H54 (cell line): ENCODE results near the gene TPGS2.
"Not testable (repeated sequence)": the region's sequence is repeated elsewhere in the genome, so short reads cannot be mapped to it uniquely, and the experiment has no call there.

ENCODE experiments used
- DNase-seq: peaks from one replicate; pipeline ENCODE4 v3.0.0; 2011; ENCODE audit warnings: low spot score, mixed read lengths; ENCODE audit not compliant: insufficient read length
- FAIRE-seq: peaks from 3 replicates; lab custom pipeline; 2011; peaks lifted over from hg19 to GRCh38; lab: Jason Lieb, UNC
- POLR2A ChIP-seq: IDR thresholded peaks from 2 replicates; pipeline ENCODE4 v1.6.1; 2011; ENCODE audit warnings: low read depth, mild to moderate bottlenecking, low read length

Gene TPGS2

DNA sequence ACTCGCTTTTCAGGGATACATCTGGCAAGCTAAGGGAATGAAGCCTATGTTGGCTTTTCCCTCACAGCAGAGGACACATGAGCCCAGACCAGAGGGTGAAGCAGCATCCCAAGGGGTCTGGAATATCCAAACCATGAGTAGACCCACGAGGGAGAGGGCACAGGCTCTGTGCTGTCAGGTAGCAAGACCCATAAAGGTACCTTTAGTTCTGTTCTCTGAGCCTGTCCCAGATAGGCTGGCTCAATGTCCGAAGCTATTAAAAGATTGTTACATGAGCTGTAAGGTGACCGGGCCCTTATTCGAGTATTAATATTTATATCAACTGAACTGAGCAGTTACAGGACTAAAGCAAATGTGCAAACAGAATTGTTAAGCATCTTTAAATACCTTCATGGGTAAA lies 52.2 kb downstream of the TPGS2 start:
- no peak for FAIRE-seq
- DNase-seq = no peak
- no peak for TF ChIP-seq POLR2A

DNA sequence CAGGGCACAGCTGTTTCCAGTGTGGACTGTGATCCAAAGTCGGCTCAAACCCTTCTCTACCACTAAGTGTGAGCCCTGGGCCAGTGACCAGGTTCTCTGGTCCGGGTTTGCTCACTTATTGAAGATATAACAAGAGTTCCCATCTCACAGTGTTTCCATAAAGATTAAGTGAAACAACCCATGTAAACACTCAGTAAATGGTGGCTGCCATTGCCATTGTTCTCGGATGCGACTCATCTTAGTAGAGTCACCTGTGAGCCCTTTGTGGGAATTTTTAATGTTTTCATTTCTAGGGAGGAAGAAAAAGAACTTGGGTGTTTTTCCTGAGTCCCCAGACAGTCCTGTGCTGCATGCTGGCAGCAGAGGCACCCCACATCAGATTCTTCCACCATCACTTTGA lies 53.4 kb downstream of the TPGS2 start:
- FAIRE-seq (no peak), DNase-seq (no peak)
- TF ChIP-seq POLR2A = no peak

DNA sequence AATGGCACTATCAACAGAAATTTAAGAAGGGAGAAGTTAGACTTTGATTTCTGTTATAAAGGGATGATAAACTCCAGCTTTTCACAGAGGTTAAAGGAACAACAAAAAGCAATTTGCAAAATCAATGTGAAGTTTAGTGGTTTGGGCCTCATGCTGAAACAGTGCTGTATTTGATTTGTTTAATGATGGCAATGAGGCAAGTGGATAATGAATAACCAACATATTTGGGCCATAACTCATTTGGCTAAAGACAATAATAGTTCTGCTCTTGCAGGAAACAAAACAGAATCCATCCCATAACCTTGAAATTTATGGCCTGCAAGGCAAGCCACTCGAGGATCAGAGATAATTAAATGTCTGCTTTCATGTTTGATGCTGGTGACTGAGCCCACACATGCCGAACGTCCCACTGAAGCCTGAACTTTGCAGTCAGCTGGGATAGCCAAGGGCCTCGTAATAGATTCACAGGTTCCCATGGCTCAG lies 56.5 kb downstream of the TPGS2 start:
- DNase-seq (no peak), FAIRE-seq (no peak)
- TF ChIP-seq POLR2A = no peak

DNA sequence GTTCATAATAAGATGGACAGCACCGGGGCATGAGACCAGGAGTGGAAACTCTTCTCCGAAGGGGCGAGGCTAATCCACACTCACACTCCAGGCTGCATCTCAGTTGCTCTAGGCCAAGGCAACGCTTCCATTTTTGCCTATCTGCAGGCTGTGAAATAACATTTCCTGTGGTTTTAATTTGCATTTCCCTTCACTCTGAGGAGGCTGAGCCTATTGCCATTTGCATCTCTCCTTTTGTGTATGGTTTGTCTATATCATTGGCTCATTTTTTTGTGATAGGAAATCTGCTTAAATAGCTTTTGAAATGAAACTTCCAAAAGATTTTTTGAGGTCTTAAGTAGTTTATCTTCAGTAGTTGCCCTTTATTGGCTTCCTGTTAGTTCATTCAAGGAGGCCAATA lies 57.6 kb downstream of the TPGS2 start:
- no peak for FAIRE-seq
- DNase-seq = no peak
- TF ChIP-seq POLR2A = no peak

DNA sequence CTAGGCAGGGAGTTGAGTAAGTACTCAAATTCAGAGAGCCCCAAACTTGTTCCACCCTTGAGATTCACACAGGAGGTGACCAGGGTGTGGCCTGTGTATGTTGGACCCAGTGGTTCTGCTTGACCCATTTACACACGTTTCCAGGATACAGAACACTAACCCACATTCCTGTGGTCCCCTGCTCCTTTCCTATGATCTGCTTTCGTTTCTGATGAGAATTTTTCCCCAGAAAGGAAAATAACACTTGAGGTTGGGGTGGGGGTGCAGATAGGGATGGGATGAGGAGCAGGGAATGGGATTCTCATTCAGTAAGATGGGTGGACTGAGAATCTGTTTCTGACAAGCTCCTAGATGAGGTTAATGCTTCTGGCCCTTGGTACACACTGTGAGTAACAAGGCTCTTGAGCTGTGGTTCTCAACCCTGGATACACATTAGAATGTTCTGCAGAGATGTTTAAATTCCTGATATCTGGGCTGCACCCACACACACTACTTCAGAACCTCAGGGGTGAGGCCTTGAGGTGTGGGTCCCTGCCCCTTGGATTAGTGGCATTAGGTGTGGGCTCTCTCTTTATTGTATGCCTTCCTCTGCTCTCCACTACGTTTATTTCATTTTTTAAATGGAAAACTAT lies 58.4 kb downstream of the TPGS2 start:
- no peak for DNase-seq
- FAIRE-seq = no peak
- no peak for TF ChIP-seq POLR2A

DNA sequence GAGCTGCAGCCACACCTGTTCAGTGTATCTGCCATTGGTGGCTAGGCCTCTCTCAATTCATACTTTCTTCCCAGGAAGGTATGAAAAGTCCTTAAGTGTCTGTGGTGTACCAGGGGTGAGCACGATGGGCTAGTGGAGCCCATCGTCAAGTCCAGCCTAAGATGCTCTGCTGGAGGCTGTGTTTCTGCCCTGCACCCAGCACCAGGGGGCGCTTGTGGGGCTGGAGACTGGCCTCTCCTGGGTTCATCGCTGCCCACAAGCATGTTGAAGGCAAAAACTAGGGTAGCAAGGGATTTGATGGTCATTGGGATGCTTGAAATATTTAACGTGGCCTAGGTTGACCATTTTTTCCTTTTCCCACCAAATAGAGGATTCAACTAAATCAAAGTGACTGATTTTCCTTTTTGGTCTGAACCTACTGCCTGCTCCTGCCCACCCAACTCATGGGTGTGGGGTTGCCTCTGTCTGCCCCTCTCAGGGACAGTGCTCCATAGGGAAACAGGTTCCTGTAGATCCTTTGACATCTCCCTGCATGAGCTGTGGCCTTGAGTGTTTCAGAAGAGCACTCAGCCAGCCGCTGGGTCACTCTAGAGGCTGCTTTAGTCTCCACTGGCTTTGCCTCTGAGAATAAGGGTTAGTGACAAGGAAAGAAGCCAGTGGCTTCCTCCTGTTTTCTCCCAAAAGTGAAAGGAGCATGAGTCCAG lies 59.0 kb downstream of the TPGS2 start:
- TF ChIP-seq POLR2A = no peak
- DNase-seq = no peak
- no peak for FAIRE-seq

DNA sequence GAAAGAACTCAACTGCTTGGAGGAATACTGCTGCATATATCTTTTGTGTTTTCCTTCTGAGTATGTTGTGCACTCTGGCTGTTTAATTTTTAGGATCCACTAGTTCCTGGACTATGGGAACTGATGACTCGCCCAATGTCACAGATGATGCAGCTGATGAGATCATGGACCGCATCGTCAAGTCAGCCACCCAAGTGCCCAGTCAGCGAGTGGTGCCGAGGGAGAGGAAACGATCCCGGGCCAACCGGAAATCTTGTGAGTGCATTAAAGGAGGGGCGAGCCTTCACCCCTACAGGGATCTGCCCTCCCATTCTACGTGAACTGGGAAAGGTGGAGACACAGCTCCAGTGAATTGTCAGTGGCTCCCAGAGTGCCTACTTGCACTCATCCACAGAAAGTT lies 59.6 kb downstream of the TPGS2 start:
- DNase-seq = no peak
- FAIRE-seq = no peak
- TF ChIP-seq POLR2A = no peak

DNA sequence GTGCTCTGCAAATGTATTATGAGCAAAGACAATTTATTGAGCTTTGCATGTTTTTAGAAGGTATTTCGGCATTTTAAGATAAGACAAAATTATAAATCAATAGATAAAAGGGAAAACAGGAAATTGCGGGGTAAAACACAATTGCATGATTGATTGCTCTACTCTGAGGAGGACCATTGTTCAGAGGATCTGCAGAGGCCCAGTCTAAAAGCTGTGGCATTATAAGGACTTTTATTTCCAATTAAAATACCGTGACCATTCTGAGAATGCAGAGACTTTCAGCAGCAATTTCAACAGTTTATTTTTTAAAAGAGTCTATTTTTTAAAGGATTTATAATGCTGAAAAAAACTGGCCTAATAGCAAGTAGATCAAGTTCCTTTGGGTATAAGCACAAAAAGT lies 62.0 kb downstream of the TPGS2 start:
- no peak for DNase-seq
- TF ChIP-seq POLR2A = no peak
- FAIRE-seq = no peak

DNA sequence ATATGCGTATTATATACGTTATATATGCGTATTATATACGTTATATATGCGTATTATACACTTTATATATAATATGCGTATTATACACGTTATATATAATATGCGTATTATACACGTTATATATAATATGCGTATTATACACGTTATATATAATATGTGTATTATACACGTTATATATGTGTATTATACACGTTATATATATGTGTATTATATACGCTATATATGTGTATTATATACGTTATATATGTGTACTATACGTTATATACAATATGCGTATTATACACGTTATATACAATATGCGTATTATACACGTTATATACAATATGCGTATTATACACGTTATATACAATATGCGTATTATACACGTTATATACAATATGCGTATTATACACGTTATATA lies 65.8 kb downstream of the TPGS2 start:
- not testable (repeated sequence) for FAIRE-seq, DNase-seq

DNA sequence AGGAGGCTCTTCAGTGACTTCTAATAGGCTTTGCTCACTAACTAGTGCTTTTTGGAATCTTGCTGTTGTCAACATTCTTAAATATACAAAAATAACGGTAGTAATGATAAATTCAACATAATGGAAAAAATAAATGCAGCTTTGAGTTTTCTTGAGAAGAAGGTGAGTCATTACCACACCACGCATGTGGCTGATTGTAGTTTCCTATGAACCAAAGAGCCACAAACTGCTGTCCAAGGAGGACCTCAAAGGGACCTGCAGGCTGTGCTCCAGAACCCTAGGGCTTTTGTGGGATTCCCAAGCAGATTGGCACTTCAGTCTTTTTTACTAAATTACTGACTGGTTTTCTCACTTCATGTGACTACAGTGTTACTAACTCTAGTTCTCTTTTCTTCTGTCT lies 66.7 kb downstream of the TPGS2 start:
- TF ChIP-seq POLR2A = no peak
- FAIRE-seq = no peak
- DNase-seq = no peak

DNA sequence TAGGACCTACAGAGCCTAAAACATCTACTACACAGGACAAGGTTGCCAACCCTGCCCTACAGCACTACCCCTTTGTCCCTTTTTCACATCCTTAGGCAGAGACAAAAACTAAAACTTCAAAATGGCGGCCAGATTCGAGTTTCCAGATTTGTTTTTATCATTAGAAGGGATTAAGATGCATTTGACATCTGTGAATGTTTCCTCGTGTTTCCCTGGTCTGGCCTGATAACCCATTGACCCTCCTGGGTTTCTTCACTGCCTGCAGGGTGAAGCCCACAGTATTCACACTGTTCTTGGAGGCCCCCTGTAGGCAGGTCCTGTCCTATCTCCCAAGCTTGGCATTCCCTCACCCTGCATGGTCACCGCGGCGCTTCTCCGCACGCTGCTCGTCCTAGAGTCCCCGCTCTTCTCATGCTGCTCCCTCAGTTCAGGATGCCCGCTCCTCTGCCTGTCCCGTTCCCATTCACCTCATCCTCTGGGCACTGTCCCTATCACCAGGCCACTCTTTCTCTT lies 67.6 kb downstream of the TPGS2 start:
- DNase-seq (no peak), FAIRE-seq (no peak)
- TF ChIP-seq POLR2A = no peak

DNA sequence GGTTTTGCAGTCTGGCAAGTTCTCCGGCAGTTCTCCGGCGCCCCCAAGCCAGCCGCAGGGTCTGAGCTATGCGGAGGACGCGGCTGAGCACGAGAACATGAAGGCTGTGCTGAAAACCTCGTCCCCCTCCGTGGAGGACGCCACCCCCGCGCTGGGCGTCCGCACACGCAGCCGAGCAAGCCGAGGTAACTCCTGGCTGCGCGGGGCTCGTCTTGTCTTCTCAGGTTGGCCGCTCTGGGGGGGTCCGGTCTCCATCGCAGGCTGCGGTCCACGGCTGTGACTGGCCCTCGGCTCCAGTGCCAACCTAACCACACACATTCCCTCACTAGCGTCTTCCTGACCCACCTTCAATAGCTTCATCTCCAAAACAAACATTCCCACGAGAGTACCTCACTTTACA lies 68.2 kb downstream of the TPGS2 start:
- no peak for TF ChIP-seq POLR2A
- FAIRE-seq (no peak), DNase-seq (no peak)

DNA sequence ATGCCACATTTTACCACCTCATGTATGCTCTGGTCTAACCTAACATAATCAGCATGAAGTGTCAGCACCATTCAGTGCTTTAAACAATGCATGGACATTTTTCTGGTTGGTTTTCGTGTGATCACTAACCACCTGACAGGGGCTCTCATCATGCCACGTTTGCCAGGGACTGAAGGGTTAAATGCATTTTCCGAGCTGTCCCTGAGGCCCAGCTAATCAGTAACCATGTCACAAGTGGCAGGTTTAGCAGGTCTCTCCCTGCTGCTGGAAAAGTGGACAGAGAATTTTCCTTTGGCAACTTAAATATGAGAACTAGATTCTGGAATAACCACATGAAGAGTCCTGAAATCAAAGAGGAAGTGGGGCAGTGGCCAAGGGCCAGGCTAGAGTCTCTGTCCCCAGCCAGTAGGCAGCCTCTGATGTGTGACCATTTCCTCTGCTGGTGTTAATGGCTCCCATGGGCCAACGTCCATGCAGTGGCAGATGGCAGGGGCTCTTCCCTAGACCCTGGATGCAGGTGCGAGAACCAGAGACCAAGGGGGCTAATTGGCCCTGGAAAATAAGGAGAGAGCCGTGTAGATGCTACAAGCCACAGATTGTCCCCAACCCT lies 69.5 kb downstream of the TPGS2 start:
- FAIRE-seq = no peak
- TF ChIP-seq POLR2A = no peak
- no peak for DNase-seq

DNA sequence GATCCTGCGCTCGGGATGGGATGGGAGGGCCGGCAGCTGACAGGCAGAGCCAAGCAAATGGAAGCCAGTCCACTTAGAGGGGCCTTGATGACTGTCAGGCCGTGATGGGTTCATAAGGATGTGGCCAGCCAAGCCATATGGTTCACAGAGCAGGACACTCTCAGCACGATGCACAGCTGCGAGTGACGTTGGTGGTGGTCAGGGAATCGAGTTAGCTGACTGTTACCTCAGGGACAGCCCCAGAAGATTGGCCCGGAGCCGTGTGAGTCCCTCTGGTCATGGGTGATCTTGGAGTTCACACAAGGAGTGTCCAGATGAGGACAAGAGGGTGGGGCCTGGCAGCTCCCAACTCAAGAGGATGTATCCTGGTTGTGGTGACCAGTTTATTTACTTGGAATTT lies 70.2 kb downstream of the TPGS2 start:
- FAIRE-seq (no peak), DNase-seq (no peak)
- TF ChIP-seq POLR2A = no peak
